ENCODE results near the gene VIPR2.

Gene VIPR2

DNA sequence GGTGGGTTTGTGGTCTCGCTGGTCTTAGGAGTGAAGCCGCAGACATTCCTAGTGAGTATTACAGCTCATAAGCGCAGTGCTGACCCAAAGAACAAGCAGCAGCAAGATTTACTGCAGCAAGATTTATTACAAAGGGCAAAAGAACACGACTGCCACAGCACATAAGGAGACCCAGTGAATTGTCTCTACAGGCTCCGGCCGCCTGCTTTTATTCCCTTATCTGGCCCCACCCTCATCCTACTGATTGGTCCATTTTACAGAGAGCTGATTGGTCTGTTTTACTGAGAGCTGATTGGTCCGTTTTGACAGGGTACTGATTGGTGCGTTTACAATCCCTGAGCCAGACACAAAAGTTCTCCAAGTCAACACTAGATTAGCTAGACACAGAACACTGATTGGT is 82.1 kb downstream of the VIPR2 start:
- DNase-seq = no peak

DNA sequence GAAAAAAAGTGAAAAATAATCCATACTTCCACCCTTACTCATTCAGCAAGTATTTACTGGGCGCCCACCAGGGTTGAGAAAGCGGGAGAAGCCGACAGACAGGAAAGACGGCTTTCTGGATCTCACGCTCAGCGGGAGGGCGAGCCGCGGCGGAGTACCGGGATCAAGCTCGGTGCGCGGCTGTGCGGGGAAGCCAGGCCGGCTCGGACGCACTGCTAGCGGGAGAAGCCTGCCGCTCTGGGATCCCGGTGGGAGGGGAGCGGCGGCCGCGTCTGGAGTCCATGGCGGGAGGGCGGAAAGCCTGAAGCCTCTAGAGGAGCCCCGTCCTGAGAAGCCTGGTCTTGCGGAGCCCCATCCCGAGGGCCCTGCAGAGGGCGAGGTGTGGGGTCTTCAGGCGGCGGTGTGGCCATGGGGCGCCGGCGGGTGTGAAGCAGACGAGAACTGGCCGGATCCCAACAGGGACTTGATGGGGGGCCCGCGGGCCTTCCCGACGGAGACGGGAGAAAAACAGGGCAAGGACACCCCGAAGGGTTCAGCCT is 82.9 kb downstream of the VIPR2 start:
- no peak for DNase-seq

DNA sequence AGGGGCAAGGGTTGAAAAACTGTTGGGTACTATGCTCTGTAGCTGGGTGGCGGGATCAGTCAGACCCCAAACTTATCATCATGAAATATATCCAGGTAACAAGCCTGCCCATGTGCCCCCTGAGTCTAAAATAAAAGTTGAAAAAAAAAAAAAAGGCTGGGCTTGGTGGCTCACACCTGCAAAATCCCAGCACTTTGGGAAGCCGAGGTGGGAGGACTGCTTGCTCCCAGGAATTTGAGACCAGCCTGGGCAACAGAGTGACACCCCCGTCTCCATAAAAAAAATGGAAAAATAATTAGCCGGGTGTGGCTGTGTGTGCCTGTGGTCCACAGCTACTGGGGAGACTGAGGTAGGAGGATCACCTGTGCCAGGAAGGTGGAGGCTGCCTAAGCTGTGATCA is 83.5 kb downstream of the VIPR2 start:
- no peak for DNase-seq

DNA sequence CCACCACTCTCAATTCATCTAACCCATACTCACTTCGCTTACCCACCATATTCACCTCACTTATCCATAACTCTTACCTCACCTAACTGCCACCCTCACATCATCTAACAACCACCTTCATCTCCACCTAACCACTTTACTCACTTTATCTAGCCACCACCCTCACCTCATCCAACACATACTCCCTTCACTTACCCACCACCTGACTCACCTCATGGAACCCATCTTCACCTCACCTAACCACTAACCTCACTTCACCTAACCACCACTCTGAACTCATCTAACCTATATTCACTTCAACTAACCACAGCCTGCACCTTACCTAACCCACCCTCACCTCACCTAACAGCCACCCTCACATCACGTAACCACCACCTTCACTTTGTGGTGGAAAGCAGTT is 84.2 kb downstream of the VIPR2 start:
- no peak for DNase-seq

DNA sequence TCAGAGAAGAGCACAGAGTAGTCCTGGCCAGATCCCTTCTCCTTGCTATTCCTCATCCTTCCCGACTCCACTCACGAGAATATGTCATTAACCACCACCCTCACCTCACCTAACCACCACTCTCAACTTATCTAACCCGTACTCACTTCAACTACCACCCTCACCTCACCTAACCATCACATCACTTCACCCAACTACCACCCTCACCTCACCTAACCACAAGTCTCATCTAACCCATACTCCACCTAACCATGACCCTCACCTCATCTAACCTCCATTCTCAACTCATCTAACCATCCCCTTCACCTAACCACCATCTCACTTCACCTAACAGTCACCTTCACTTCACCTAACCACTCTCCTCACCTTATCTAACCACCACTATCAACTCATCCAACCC is 85.0 kb downstream of the VIPR2 start:
- DNase-seq = no peak

DNA sequence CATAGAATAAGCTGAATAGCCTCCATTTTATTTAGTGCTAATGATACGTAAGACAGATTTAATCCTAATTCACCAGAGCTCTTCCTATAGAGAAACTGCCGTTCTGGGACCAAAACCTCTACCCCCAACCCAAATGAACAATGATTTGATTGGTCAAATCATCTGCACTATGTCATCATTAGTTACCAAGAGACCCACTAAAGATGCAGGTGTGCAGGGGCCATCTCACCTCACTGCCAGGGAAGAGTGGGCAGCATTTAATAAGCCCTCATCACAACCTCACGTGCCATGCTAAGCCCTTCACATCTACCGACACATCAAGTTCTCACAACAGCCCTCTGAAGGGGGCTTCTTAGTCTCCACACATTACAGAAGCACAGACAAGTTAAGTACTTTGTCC is 87.0 kb downstream of the VIPR2 start:
- no peak for DNase-seq

DNA sequence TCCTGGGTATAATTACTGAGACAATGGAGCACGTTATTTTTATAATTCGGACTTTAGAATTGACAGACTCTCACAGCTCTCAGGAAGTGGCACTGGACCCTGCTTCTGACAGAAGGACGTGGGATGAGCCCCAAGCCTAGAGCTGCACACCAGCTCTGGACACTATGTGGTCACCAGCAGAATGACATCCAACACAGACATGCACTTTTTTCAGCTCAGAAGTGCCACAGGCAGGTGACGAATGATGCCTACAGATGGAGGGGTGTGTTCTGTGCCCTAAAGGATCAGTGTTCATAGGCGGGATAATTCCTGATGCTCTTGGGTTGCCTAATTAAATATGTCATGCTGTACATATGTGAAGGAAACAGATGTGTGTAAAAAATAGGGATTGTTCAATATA is 87.9 kb downstream of the VIPR2 start:
- no peak for DNase-seq

DNA sequence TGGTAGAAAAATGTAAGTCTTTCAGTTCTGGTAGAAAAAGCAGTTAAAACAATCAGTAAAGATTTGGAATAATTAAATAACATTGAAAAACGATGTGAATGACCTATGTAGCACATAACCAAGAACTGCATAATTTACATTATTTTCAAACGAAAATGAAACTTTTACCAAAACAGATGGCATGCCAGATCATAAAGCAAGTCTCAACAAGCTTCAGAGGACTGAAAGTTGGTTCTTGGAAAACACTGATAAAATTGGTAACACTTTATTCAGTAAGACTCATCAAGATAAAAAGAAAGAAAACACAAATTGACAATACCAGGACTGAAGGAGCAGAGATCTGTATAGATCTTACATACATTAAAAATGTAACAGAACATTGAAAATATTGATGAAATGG is 92.8 kb downstream of the VIPR2 start:
- DNase-seq = no peak

DNA sequence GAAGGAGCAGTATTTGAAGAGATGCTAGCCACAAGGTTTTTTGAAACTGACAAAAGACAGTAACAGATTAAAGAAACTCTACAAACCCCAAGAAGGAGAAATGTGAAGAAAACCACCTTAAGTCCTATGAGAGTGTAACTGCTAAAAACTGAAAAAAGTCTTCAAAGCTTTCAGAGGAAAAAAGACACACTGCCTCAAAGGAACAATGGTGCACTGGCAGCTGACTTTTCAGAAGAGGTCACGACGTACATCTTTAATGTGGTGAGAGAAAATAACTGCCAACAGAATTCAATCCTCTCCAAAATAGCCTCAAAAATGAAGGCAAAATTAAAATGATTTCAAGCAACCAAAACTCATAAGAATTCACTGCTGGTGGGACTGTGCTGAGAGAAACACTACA is 94.0 kb downstream of the VIPR2 start:
- DNase-seq = no peak

DNA sequence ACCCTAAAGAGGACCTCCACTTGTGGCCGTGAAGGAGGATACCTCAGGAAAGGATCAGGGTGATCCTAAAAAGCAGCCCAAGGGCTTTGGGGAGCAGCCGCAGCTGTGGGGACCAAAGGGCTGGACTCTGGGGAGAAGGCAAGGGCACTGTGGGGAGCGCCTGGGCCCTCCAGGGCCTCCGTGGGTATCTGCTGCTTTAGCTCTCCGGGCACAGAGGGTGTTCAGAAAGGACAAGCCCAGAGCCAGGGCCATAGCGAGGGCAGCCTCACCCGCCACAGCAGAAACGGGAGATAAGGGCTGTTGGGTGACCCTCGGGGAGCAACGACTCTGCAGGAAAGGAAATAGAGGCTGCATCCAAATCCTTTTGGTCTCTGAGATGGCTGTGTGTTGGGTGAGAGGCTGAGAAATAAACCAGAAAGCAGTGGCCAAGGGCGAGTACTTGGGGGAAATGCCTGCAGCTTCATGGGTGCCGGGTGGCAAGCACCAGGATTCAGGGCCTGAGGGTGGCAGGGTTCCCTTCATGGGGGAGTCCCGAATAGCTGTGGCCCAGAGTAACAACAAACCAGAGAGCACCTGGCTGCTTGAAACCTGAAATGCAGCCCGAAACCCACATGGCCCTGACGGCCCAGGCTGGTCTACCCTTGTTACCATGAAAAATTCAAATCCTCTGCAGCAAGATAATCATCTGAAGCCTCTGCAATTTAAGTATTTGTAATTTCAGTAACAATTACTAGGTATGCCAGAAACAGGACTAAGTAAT is 95.2 kb downstream of the VIPR2 start:
- no peak for DNase-seq

DNA sequence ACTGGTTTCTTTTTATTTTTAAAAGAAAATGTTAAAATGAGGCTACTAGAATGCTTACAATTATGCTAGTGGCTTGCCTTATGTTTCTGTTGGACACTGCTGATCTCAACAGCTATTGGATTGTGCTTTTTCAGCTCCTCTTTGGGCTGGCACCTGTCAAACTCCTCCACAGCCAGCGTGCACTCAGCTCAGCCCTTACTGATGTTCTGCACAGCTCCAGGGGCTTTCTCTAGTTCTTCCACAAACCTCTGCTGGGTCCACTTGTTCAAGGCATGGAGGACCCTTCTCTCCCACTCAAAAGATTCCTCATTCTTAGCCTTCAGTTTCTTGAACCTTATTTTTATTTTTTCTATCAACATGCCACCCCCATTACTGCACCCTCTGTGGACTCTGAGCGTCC is 96.0 kb downstream of the VIPR2 start:
- DNase-seq = no peak

DNA sequence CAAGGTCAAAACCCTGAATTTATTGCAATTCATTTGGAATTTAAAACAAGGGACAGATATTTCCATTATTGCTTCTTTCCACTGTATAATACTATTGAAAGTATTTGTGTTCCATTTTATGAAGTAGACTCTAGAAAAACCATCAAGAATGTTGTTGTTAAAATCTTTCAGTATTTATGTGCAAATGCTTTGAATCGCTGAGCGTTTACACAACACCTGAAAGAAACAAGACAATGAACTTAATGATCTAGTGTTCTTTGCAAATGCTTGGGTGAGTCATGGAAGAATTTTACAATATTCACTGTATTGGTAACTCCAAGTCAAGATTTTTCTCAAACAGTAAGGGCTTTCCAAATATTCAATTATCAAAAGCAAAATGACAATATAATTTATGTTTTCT is 97.1 kb downstream of the VIPR2 start:
- DNase-seq = no peak

DNA sequence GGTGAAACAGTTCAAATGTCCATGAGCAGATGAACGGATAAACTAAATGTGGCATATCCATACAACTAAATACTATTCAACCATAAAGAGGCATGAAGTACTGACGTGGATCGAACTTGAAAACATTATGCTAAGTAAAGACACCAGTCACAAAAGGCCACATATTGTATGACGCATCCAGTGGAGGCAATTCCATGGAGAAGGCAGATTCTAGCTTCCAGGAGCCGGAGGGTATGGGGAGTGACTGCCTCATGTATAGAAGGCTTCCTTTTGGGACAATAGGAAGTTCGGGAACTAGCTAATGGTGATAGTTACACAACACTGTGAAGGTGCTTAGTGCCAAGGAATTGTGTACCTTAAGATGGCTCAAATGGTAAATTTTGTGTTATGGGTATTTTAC is 98.4 kb downstream of the VIPR2 start:
- no peak for DNase-seq

DNA sequence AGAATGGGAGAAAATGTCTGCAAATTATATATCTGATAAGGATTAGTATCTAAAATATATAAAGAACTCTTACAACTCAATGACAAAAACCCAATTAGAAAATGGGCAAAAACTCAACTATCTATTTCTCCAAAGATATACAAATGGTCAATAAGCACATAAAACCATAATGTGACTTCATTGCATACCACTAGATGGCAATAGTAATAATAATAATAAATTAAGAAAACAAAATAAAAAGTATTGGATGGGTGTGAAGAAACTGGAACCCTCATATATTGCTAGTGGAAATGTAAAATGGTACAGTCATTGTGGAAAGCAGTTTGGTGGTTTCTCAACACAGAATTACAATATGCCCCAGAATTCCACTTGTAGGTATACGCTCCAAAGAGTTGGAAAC is 98.8 kb downstream of the VIPR2 start:
- no peak for DNase-seq

DNA sequence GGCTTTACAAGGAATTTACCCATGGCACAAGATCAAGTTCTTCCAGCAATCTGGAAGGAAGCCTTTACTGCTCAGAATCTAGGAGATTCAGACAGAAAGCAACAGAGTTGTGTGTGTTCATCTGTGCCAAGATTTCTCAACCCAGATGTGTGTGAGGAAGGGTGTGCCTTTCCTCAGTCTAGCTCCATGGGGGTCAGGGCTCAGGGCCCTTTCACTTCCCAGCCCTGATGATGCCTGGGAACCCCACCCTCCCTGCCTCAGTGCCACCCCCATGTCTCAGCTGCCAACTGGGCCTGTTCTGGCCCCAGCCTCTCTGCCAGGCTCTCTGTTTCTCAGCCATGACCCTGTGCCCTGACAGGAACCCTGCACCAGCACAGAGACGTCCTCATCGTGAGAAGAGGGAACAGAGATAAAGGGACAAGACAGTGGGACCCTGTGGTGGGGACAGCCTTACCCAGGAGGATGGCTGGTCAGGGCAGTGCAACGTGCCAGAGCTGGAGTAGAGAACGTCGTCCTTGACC is 102.0 kb downstream of the VIPR2 start:
- DNase-seq = no peak

DNA sequence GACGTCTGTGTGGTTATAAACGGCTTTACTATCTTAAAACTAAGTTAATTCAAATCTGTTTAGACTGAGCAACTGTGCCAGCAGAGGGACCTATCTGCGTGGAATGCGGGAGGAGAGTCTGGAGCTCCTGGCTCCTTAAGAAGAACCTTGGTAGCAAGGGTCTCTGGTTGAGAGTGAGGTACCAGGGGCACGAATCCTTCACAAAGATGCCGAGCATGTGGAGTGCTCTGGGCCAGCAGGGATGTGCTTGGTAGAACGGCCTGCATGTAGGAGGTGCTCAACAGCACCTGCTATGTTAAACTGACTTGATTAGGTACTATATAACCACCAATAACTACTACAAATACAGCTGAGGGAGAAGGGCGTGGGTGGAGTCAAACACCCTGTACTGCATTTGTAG is 102.6 kb downstream of the VIPR2 start:
- no peak for DNase-seq

DNA sequence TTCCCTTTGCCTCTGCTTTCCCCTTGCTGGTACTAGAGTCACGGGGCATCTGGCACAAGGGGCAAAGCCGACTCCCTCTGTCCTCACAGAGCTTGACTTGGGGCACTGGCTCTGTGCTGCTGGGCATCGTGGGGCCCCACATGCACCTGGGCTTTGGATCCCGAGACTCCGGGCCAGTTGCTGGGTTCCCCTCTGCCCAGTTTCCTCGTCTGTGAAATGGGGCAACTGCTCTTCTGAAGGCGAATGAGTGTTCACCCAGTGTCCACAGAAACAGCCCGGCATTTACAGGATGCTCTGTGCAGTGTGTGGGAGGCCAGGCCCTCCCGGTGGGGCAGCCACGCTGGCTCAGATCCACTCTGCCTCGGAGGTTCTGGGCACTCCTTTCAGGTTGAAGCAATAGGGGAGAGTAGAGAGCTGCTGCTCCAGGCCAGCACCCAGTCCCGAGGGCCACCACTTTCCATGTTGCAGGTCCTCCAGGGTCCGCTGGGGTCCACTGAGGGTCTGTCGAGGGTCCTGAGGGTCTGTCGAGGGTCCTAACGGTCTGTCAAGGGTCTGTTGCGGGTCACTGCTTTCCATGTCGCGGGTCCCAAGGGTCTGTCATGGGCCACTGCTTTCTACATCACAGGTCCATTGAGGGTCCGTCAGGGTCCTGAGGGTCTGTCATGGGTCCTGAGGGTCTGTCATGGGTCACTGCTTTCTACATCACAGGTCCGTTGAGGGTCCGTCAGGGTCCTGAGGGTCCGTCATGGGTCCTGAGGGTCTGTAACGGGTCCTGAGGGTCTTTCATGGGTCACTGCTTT is 103.6 kb downstream of the VIPR2 start:
- no peak for DNase-seq

DNA sequence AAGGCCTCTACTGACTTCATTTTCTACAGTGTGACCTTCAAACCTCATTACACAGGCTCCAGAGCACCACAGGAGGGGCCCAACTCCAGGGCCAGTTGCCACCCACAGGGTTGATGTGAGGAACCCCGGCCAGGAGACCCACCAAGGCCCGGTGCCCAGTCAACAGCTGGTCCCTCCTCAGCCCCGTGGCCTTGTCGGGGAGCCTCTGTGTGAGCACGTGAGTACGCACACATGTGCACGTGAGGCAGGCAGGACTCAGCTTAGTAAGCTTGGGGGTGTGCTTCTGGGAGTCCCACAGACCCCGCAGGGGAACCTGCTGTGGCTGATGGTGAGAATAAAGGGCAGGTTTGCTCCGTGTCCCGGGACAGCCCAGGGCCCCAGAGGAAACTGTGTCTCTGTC is 104.5 kb downstream of the VIPR2 start:
- DNase-seq = no peak

DNA sequence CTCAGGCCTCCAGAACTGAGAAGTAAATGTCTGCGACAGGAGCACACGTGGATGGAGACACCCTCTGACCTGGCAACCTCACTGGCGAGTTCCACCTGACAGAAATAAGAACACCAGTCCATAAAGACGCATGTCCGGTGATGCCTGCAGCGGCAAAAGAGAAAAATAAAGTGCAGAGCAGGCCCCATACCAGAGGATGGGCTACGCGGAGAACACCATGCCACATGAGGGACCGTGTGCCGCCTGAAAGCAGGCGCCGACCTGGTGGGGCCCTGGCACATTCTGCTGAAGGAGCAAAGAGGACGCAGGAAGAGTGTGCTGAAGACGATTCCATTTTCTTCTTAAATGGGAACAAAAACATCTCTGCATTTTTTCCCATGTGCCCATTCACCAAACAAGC is 105.0 kb downstream of the VIPR2 start:
- DNase-seq = no peak

DNA sequence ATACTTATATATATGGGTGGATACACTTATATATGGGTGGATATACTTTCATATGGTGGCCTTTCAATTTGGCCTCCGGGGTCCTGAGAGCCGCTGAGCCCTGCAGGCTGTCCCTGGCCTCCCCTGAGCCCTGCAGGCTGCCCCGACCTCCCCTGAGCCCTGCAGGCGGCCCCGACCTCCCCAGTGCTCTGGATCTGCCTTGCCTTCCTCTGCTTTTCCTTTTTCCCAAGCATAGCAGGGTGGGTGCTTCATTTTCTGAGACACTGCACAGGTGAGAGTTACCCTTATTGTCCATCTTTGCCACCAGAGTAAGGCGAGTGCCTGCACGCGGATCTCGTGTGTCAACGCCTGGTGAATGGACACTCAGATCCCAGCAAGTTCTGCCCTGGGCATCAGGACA is 106.6 kb downstream of the VIPR2 start:
- DNase-seq = no peak

DNA sequence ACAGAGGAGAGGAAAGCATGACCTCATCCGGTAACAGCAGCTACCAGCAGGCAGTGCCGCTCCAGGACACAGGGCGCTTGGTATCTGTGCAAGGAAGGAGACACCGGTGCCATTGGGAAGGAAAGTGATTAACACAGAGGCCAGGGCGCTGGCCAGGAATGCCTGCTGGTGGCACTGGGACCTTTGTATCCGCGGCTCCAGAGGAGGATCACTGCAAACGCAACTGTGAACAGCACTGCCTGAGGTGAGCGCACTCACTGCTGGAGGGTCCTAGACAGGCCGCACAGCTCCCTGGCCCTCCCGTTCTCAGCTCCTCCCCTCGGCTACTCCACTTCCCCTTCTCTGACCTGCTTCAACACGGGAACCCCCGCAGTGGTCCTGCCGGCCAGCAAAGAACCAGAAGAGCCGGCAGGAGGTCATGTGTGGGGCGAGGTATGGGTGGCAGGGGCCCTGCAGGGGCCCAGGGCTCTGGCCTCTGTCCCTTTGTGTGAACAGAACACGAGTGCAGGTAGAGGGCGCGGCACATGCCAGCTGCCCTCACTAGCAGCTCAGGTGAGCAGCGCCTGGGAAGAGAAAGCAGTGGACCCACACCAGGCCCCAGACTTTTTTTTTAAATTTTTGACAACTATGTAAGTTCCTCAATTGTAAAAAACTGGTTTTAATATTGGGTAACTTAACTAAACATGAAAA is 107.6 kb downstream of the VIPR2 start:
- DNase-seq = no peak

DNA sequence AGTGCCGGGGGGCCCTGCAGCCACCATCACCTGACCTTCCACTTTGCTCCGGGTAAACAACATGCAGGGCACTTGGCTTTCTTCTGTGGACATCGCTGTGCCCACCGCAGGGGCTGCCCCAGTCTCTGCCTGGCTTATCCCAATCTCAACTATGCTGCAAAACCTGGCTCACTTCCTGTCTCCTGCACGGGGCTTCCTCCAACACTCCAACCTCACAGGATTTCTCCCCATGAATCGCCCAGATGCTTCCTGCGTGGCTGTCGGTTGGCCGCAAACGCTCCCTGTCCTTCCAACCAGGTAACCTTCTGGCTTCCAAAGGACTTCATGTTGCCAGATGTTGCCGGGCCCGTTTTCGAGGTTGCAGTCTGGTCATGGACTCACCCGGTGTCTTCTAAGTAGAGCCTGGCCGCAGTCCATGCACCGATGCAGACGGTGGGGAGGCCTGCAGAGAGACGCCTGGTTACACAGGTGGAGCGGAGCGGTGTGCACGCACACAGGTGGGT is 109.0 kb downstream of the VIPR2 start:
- no peak for DNase-seq

DNA sequence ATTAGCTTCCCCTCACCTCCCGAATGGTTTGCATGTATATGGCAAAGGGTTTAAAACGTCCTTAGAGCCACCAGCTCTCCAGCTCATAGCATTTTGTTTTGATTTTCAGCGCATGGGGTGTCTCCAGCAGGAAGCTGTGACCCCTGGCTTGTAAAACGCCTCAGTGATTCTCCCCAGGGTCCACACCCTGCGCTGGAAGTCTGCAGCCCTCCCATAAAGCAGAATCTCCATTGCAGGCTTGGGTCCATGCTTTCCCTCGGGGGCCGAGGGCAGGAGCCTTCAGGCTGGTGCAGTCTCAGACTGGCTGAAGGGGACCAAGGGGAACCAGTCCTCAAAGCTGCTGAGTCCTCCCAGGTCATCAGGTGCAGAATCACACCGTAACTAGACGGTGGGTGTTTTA is 109.7 kb downstream of the VIPR2 start:
- DNase-seq = no peak

Data from CD4-positive, alpha-beta T cell treated with Interleukin-1 beta for 1 hour (primary cell).